WI38 (cell line): ENCODE results near the gene RNF14.
A peak's percentile ranks its signal among the peaks of the same experiment; 100 is the strongest.

Experiments used
- H3K4me3 ChIP-seq: 2 replicates; pipeline ENCODE4 v1.5.1; 2011; ENCODE audit warnings: low read depth, mild to moderate bottlenecking, control low read depth, low read length
- TF ChIP-seq, protein P1 (sequence below): IDR thresholded peaks from 2 replicates; pipeline ENCODE4 v1.5.1; 2012; ENCODE audit warnings: low read depth, mild to moderate bottlenecking, control low read depth, low read length

Gene RNF14

DNA sequence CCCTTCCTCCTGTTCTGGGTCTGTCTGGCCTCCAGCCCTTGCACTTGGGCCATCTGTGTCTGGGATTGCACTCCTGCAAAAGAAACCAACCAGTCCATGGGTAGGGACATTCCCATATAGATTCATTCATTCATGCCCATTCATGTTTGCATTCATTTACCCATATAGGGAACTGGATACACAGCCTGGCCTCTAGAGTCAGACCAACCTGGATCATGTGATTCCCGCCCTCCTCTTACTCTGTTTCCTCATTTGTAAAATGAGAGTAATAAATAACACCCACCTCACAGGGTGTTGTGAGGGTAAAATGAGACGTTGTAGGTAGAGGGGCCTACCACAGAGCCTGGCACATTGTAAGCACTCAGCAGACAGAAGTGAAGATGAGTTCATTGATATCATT, 19.4 kb upstream of the RNF14 start:
- H3K4me3 ChIP-seq, result no peak overlapping the region
- TF ChIP-seq, protein P1, sequence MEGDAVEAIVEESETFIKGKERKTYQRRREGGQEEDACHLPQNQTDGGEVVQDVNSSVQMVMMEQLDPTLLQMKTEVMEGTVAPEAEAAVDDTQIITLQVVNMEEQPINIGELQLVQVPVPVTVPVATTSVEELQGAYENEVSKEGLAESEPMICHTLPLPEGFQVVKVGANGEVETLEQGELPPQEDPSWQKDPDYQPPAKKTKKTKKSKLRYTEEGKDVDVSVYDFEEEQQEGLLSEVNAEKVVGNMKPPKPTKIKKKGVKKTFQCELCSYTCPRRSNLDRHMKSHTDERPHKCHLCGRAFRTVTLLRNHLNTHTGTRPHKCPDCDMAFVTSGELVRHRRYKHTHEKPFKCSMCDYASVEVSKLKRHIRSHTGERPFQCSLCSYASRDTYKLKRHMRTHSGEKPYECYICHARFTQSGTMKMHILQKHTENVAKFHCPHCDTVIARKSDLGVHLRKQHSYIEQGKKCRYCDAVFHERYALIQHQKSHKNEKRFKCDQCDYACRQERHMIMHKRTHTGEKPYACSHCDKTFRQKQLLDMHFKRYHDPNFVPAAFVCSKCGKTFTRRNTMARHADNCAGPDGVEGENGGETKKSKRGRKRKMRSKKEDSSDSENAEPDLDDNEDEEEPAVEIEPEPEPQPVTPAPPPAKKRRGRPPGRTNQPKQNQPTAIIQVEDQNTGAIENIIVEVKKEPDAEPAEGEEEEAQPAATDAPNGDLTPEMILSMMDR, result no peak

DNA sequence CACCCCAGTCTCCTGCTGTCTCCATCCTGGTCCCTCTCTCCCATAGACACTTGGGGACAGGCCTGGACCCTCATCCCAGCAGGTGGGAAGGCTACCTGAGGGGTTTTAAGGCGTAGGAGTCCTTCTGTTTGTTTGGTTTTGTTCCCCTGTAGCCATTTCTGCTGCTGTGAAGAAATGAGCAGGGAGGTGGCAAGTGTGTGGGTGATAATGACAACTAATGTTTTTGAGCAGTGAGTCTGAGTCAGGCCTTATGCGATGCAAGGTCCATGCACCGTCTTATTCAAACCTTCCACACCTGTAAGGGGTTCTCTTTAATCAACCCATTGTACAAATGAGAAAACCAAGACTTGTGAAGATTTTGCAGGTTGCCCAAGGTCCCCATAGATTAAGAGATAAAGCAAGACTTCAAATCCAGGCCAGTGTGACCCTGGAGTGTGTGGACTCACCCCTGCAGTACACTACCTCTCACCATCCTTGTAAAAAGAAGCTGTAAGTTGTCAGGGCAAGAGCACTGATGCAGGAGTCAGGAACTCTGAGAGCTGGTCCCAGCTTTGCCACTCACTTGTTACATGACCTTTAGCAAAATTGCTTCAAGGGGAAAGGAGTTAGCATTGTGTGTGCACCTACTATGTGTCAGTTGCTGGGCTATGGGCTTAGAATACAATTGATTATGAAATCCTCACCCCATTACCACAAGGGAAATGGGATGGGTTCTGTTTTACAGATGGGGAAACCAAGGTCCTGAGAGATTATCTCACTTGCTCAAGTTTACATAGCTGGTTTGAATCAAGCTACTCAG, 18.5 kb upstream of the RNF14 start:
- TF ChIP-seq, protein P1, result no peak
- no peak overlapping the region for H3K4me3 ChIP-seq

DNA sequence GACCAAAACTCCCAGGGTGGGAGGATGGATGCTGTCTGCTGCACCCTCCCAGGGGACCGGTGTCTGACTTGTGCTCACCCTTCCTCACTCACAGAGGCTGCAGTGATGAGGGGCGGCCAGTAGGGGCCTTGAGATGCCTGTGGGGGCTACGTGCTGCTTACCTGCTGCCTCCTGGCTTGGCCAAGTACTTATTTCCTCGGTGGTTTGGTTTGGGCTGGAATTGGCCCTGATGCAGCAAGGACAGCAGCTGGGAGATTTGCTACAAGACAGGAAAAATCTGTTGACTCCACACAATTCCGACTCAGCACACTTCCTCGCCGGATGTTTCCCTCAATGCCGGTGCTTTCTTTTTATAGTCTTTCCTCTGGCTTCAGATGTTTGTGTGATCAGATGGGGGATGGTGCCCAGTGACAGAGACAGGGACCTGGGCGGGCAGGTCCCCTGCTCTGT, 17.5 kb upstream of the RNF14 start:
- no peak overlapping the region for H3K4me3 ChIP-seq
- TF ChIP-seq, protein P1, result 0 out of 2 replicates have a peak, but pooled peaks have one; percentile 28

DNA sequence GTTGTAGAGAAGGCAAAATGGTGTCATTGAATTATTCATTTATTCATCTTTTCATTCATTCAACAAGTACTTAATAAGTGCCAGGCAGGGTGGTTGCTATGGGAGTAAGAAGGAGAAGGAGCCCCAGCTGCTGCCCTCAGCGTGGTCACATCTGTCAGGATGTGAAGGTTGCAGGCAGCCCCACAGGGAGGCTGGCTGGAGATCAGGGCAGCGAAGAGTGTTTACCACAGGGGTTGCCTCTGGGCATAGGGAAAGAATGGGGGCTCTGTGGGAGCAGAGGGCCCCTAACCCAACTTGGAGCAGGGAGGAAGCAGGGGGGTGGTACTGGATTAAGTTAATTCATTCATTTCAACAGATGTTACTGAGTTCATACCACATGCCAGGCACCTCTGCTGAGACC, 16.9 kb upstream of the RNF14 start:
- TF ChIP-seq, protein P1, result no peak
- no peak overlapping the region for H3K4me3 ChIP-seq

DNA sequence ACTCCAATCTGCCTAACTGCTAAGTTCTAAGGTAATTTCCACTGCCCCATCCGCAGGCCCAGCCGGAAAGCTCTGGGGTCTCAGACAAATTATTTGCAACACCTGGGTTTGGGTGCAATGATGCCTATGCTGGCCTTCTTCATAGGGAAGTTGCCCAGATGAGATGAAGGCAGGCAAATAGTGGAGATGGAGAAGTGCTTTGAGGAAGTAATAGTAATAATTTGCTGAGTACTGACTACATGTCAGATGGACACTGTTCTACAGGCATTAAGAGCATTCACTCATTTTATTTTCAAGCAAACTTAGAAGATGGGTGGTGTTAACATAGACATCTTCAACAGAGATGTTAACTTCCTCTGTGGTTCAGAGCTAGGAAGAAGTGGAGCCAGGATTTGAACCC, 14.7 kb upstream of the RNF14 start:
- H3K4me3 ChIP-seq, result no peak overlapping the region
- TF ChIP-seq, protein P1, result no peak

DNA sequence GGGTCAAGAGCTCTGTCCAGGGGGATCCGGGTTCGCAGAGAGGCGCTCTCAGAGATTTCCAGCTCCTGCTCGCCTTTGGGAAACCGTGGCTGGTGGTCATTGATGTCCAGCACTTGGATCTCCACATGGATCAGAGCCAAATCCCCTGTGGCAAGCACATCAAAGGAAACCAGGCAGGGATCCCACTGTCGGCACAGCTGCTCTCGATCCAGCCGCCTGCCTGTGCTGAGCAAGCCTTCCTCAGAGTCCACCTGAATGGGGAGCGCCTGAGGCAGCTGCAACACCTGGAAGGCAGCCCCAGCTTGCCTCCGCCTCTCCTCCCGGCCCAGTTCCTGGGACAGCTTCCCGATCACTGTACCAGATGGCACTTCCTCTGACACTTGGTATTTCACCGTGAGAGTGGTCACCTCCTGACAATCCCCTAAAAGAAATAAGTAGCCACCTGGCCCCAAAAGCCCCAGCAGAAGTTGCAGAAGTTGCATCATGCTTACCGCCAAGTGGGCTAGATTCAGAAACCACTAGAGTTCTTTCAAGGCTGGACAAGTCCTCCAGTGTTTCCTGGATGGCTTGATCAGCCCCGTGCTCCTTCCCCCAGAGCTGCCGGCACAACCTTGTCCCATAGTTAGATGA, 11.4 kb upstream of the RNF14 start:
- TF ChIP-seq, protein P1, result no peak
- no peak overlapping the region for H3K4me3 ChIP-seq

DNA sequence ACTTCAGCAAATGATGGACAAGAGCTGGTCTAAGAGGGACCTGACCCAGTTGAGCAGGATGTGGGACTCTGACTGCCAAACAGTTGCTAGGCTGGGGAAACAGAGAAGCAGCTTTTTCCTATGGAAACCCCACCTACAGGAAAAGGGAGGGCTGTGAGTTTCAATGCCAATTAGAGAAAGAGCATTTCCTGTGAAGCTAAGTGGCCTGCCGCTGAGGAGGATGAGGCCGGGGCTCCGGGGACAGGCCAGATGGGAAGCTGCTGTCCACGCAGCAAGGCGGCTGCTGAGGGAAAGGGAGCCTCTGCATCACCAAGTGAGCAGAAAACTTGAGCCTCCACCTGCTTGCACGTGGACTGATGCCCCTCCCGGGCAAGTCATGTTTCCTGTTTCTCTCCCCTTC, 10.8 kb upstream of the RNF14 start, which contains the start of gene PCDH12:
Gene PCDH12 (minus strand): TSS at position 90 of the 400 bp plus-strand sequence. CDS start 351 bp downstream, outside the sequence.
- TF ChIP-seq, protein P1, result no peak
- no peak within 1 kb of the TSS for H3K4me3 ChIP-seq
